Memory B cell (primary cell): Measurements from ENCODE around the gene GRIK4.

Experiments
- ATAC-seq: fragments of 150-1000 bp; cut with Tn5 transposase; 2 replicates; pipeline ENCODE4 v1.10.0; 2021; ENCODE audit warnings: low read depth, mild to moderate bottlenecking, moderate library complexity
- DNase-seq, 2 donors: peaks; one replicate each; pipeline ENCODE4 v3.0.0; 2022; ENCODE audit warnings: low spot score in 2 of 2
- H3K27ac Mint-ChIP-seq: one replicate; pipeline ENCODE4 v1.8.0; 2022; ENCODE audit warnings: mild to moderate bottlenecking, moderate library complexity, mixed read lengths
- H3K27me3 Mint-ChIP-seq: one replicate; pipeline ENCODE4 v1.8.0; 2022; ENCODE audit warnings: mixed read lengths
- H3K36me3 Mint-ChIP-seq: one replicate; pipeline ENCODE4 v1.8.0; 2022; ENCODE audit warnings: mild to moderate bottlenecking, mixed read lengths
- H3K4me1 Mint-ChIP-seq: one replicate; pipeline ENCODE4 v1.8.0; 2022; ENCODE audit warnings: mixed read lengths
- H3K4me3 Mint-ChIP-seq: one replicate; pipeline ENCODE4 v1.8.0; 2022; ENCODE audit warnings: mild to moderate bottlenecking, moderate library complexity, mixed read lengths
- H3K9me3 Mint-ChIP-seq: one replicate; pipeline ENCODE4 v1.8.0; 2022; ENCODE audit warnings: mixed read lengths

The GRIK4 gene

GRCh38 chr11:120526241-120526640 lies 14.7 kb downstream of the GRIK4 start:
- Mint-ChIP-seq H3K9me3 (peaks cover 3% of the 10 kb centered on the region), H3K27ac (no peak overlapping the region), H3K27me3 (peaks cover 21% of the 10 kb centered on the region), H3K36me3 (no peaks in the 10 kb centered on the region), H3K4me1 (peaks cover 4% of the 10 kb centered on the region), H3K4me3 (no peak overlapping the region)
- ATAC-seq (no peak), DNase-seq (no peak)

- peaks cover 3% of the 10 kb centered on the region for H3K9me3 Mint-ChIP-seq
- H3K4me1 Mint-ChIP-seq, result peaks cover 4% of the 10 kb centered on the region
- ATAC-seq (no peak), DNase-seq (no peak)
- H3K4me3 Mint-ChIP-seq, result no peak overlapping the region
- no peaks in the 10 kb centered on the region for H3K36me3 Mint-ChIP-seq
- no peak overlapping the region for H3K27ac Mint-ChIP-seq
- peaks cover 20% of the 10 kb centered on the region for H3K27me3 Mint-ChIP-seq
These were observed 15.7 kb downstream of the GRIK4 start for GRCh38 chr11:120527111-120527761.

- Mint-ChIP-seq H3K27ac (no peak overlapping the region), H3K4me3 (no peak overlapping the region), H3K36me3 (no peaks in the 10 kb centered on the region), H3K4me1 (no peaks in the 10 kb centered on the region), H3K9me3 (peaks cover 3% of the 10 kb centered on the region), H3K27me3 (peaks cover 23% of the 10 kb centered on the region)
- ATAC-seq (no peak), DNase-seq (no peak)
These were observed 17.2 kb downstream of the GRIK4 start for GRCh38 chr11:120528749-120529148.

GRCh38 chr11:120529214-120529613 lies 17.7 kb downstream of the GRIK4 start:
- H3K27ac Mint-ChIP-seq, result no peak overlapping the region
- H3K4me3 Mint-ChIP-seq, result no peak overlapping the region
- no peaks in the 10 kb centered on the region for H3K4me1 Mint-ChIP-seq
- peaks cover 1% of the 10 kb centered on the region for H3K36me3 Mint-ChIP-seq
- peaks cover 3% of the 10 kb centered on the region for H3K9me3 Mint-ChIP-seq
- DNase-seq (no peak), ATAC-seq (no peak)
- H3K27me3 Mint-ChIP-seq, result peaks cover 25% of the 10 kb centered on the region

GRCh38 chr11:120529911-120530310 lies 18.4 kb downstream of the GRIK4 start:
- H3K27me3 Mint-ChIP-seq, result peaks cover 27% of the 10 kb centered on the region
- H3K27ac Mint-ChIP-seq, result no peak overlapping the region
- H3K4me3 Mint-ChIP-seq, result no peak overlapping the region

GRCh38 chr11:120532082-120532831 lies 20.7 kb downstream of the GRIK4 start:
- H3K36me3 Mint-ChIP-seq, result peaks cover 1% of the 10 kb centered on the region
- H3K4me1 Mint-ChIP-seq, result no peaks in the 10 kb centered on the region
- no peak overlapping the region for H3K27ac Mint-ChIP-seq
- no peak for ATAC-seq
- no peak overlapping the region for H3K4me3 Mint-ChIP-seq
- DNase-seq, result no peak
- peaks cover 3% of the 10 kb centered on the region for H3K9me3 Mint-ChIP-seq
- peaks cover 30% of the 10 kb centered on the region for H3K27me3 Mint-ChIP-seq

More at GRCh38 chr11:120529911-120530310, 18.4 kb downstream of the GRIK4 start:
- no peak for DNase-seq
- Mint-ChIP-seq H3K36me3 (peaks cover 1% of the 10 kb centered on the region), H3K9me3 (peaks cover 3% of the 10 kb centered on the region), H3K4me1 (no peaks in the 10 kb centered on the region)
- ATAC-seq, result no peak

GRCh38 chr11:120532832-120533196 lies 21.3 kb downstream of the GRIK4 start:
- Mint-ChIP-seq H3K27ac (no peak overlapping the region), H3K4me1 (peaks cover 3% of the 10 kb centered on the region), H3K36me3 (peaks cover 1% of the 10 kb centered on the region), H3K4me3 (no peak overlapping the region), H3K27me3 (peaks cover 32% of the 10 kb centered on the region), H3K9me3 (peaks cover 3% of the 10 kb centered on the region)
- ATAC-seq, result no peak
- DNase-seq, result no peak

GRCh38 chr11:120536091-120536796 lies 24.7 kb downstream of the GRIK4 start:
- Mint-ChIP-seq H3K36me3 (peaks cover 1% of the 10 kb centered on the region), H3K27ac (no peak overlapping the region), H3K4me3 (no peak overlapping the region), H3K4me1 (peaks cover 11% of the 10 kb centered on the region), H3K27me3 (peaks cover 20% of the 10 kb centered on the region), H3K9me3 (no peaks in the 10 kb centered on the region)
- ATAC-seq (no peak), DNase-seq (no peak)

- H3K27me3 Mint-ChIP-seq, result peaks cover 20% of the 10 kb centered on the region
- peaks cover 1% of the 10 kb centered on the region for H3K36me3 Mint-ChIP-seq
- no peak overlapping the region for H3K27ac Mint-ChIP-seq
- H3K4me1 Mint-ChIP-seq, result peaks cover 11% of the 10 kb centered on the region
- H3K9me3 Mint-ChIP-seq, result no peaks in the 10 kb centered on the region
- no peak for DNase-seq
- H3K4me3 Mint-ChIP-seq, result no peak overlapping the region
- ATAC-seq, result no peak
These were observed 25.2 kb downstream of the GRIK4 start for GRCh38 chr11:120536797-120537169.

GRCh38 chr11:120537996-120538395 lies 26.4 kb downstream of the GRIK4 start:
- no peak for DNase-seq
- Mint-ChIP-seq H3K27ac (no peak overlapping the region), H3K27me3 (peaks cover 13% of the 10 kb centered on the region), H3K4me3 (no peak overlapping the region), H3K4me1 (peaks cover 13% of the 10 kb centered on the region), H3K9me3 (peaks cover 2% of the 10 kb centered on the region), H3K36me3 (peaks cover 1% of the 10 kb centered on the region)
- no peak for ATAC-seq

GRCh38 chr11:120538707-120539106 lies 27.2 kb downstream of the GRIK4 start:
- no peak for DNase-seq
- H3K27ac Mint-ChIP-seq, result no peak overlapping the region
- H3K4me1 Mint-ChIP-seq, result peaks cover 13% of the 10 kb centered on the region
- H3K27me3 Mint-ChIP-seq, result peaks cover 13% of the 10 kb centered on the region
- H3K4me3 Mint-ChIP-seq, result no peak overlapping the region
- peaks cover 1% of the 10 kb centered on the region for H3K36me3 Mint-ChIP-seq
- H3K9me3 Mint-ChIP-seq, result peaks cover 2% of the 10 kb centered on the region
- ATAC-seq, result no peak

- peaks cover 18% of the 10 kb centered on the region for H3K4me1 Mint-ChIP-seq
- ATAC-seq, result no peak
- H3K4me3 Mint-ChIP-seq, result no peak overlapping the region
- peaks cover 2% of the 10 kb centered on the region for H3K9me3 Mint-ChIP-seq
- no peaks in the 10 kb centered on the region for H3K36me3 Mint-ChIP-seq
- DNase-seq, result no peak
- H3K27me3 Mint-ChIP-seq, result peaks cover 7% of the 10 kb centered on the region
- H3K27ac Mint-ChIP-seq, result no peak overlapping the region
These were observed 28.3 kb downstream of the GRIK4 start for GRCh38 chr11:120539667-120540369.

GRCh38 chr11:120540744-120541465 lies 29.4 kb downstream of the GRIK4 start:
- ATAC-seq (no peak), DNase-seq (no peak)
- Mint-ChIP-seq H3K27me3 (peaks cover 5% of the 10 kb centered on the region), H3K4me1 (peaks cover 26% of the 10 kb centered on the region), H3K36me3 (no peaks in the 10 kb centered on the region), H3K9me3 (peaks cover 2% of the 10 kb centered on the region), H3K27ac (no peak overlapping the region), H3K4me3 (no peak overlapping the region)
